Testis (tissue), 2 donors: ENCODE measurements around the gene RARS2.

Experiments used
- CTCF ChIP-seq, 3 experiments: fragments of 450-650 bp in 2 of 3; fragments of 200-600 bp in 1 of 3; sonication (generic) in 1 of 3; IDR thresholded peaks; one replicate each; pipeline ENCODE4 v1.5.1; 2016 to 2019; ENCODE audit warnings: antibody characterized with exemption in 3 of 3, mild to moderate bottlenecking in 2 of 3, moderate library complexity in 1 of 3
- POLR2A ChIP-seq: fragments of 450-650 bp; IDR thresholded peaks from one replicate; pipeline ENCODE4 v1.6.1; 2017; ENCODE audit warnings: antibody characterized with exemption, mild to moderate bottlenecking, moderate library complexity

- TF ChIP-seq CTCF (IDR thresholded peaks at IDR 0.05) (no peak), POLR2A (no peak)
Observed at GRCh38 chr6:87558446-87558845, 31.3 kb downstream of the RARS2 start.
